GM12865 (cell line): Measurements from ENCODE around the gene BCL7A.
"Not testable (repeated sequence)": the region's sequence is repeated elsewhere in the genome, so short reads cannot be mapped to it uniquely, and the experiment has no call there.

Experiments
- DNase-seq: peaks from one replicate; pipeline ENCODE4 v3.0.0; 2010; ENCODE audit warnings: low read depth
- H3K4me3 ChIP-seq: 2 replicates; pipeline ENCODE4 v1.5.1; 2011; ENCODE audit warnings: mild to moderate bottlenecking, low read depth, low read length, control low read depth
- TF ChIP-seq, protein P1 (sequence below): IDR thresholded peaks from 2 replicates; pipeline ENCODE4 v1.5.1; 2011; ENCODE audit warnings: low read length, control low read depth, low read depth, inconsistent platforms; ENCODE audit not compliant: insufficient read depth; ENCODE audit errors: missing control alignments

BCL7A gene

GRCh38 chr12:122035292-122035691 is 13.6 kb downstream of the BCL7A start:
- no peak overlapping the region for H3K4me3 ChIP-seq
- DNase-seq: no peak

DNA sequence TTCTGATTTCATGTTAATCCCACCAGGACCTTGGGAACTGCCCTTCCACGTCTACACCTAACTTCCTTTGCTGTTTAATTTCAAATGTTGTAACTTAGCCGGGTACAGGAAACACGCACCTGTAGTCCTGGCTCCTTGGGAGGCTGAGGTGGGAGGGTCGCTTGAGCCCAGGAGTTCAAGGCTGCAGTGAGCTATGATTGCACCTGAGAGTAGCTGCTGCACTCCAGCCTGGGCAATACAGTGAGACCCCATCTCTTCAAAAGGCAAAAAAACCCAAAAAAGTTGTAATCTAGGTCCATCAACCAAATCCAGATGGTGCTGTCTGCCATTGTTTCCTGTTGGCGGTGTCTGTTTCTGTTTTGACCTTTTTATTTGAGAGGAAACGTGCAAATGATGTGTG is 14.5 kb downstream of the BCL7A start:
- no peak overlapping the region for H3K4me3 ChIP-seq
- TF ChIP-seq, protein P1, sequence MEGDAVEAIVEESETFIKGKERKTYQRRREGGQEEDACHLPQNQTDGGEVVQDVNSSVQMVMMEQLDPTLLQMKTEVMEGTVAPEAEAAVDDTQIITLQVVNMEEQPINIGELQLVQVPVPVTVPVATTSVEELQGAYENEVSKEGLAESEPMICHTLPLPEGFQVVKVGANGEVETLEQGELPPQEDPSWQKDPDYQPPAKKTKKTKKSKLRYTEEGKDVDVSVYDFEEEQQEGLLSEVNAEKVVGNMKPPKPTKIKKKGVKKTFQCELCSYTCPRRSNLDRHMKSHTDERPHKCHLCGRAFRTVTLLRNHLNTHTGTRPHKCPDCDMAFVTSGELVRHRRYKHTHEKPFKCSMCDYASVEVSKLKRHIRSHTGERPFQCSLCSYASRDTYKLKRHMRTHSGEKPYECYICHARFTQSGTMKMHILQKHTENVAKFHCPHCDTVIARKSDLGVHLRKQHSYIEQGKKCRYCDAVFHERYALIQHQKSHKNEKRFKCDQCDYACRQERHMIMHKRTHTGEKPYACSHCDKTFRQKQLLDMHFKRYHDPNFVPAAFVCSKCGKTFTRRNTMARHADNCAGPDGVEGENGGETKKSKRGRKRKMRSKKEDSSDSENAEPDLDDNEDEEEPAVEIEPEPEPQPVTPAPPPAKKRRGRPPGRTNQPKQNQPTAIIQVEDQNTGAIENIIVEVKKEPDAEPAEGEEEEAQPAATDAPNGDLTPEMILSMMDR: no peak
- DNase-seq: no peak

More at GRCh38 chr12:122035292-122035691, 13.6 kb downstream of the BCL7A start:
- TF ChIP-seq, protein P1: no peak

- H3K4me3 ChIP-seq: no peak overlapping the region
- TF ChIP-seq, protein P1: no peak
- no peak for DNase-seq
Measured at GRCh38 chr12:122040579-122041386, 19.1 kb downstream of the BCL7A start.

GRCh38 chr12:122041458-122041857 is 19.8 kb downstream of the BCL7A start:
- DNase-seq, H3K4me3 ChIP-seq: not testable (repeated sequence)

DNA sequence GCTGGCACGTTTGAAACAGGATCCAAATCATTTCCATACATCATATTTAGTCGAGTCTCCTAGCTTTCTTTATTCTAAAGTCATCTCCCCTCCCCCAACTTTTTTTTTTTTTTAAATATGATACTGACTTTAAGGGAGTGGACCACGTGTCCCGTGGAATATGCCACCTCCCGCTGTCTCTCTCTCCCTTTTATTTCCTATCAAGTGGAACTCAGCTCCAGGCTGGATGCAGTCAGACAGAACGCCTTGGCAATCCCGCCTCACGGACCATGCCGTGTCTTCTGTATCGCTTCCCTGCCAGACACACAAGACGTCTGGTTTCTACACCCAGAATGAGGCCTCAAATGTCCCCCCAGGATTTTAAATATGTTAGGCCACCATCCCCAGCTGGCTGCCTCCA is 21.2 kb downstream of the BCL7A start:
- no peak overlapping the region for H3K4me3 ChIP-seq
- DNase-seq: no peak
- TF ChIP-seq, protein P1: no peak

DNA sequence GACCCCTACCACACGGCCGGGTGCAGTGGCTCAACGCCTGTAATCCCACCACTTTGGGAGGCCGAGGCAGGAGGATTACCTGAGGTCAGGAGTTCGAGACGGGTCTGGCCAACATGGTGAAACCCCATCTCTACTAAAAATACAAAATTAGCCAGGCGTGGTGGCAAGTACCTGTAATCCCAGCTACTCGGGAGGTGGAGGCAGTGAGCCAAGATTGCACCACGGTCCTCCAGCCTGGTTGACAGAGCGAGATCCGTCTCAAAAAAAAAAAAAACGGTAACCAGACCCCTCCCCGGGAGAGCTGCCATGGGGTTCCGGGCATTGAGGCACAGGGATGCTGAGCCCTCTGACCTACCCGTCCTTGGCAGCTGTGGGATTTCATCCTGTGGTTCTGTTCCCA is 21.8 kb downstream of the BCL7A start:
- DNase-seq: no peak
- no peak overlapping the region for H3K4me3 ChIP-seq
- TF ChIP-seq, protein P1: no peak

DNA sequence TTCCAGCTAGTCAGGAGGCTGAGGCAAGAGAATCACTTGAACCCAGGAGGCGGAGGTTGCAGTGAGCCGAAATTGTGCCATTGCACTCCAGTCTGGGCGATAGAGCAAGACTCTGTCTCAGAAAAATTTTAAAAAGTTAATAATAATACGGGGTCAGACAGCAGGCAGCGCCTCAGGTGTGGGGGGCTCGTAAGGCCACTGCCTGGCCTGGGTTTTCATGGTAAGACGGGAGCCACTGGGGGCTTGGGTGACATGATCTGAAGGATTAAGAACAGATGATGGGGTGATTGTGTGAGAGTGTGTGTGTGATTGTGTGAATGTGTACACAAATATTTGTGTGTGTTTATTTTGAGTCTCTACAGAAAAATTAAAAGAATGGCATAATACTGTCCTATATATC is 23.6 kb downstream of the BCL7A start:
- no peak for DNase-seq
- no peak overlapping the region for H3K4me3 ChIP-seq
- TF ChIP-seq, protein P1: no peak
